GM12878 (cell line): ENCODE results near the gene CACNA2D1. TPM values are rescaled to one million over a fixed set of nuclear protein-coding genes. Genes with fewer than 3 reads are reported as not detected.

Source experiments
- ATAC-seq: fragments of 200-7000 bp; cut with Tn5 transposase; 3 replicates; pipeline ENCODE4 v1.9.1; 2020; ENCODE audit warnings: mild to moderate bottlenecking, moderate library complexity
- BruUV-seq: library from RNA; stranded (reverse); fragments of 400-500 nt; replicated peaks from 2 replicates; lab custom pipeline; 2021; lab: Mats Ljungman, UMichigan
- CTCF ChIA-PET: fragments of 300-600 bp; sonication (Branson Sonifier 250); formaldehyde crosslinking; extraction: SDS; loops from one replicate; lab custom pipeline; 2021; ENCODE audit warnings: inconsistent platforms; lab: Yijun Ruan, JAX
- POLR2A ChIA-PET: fragments of 350-600 bp; formaldehyde crosslinking; extraction: SDS; loops from one replicate; lab custom pipeline; 2021; ENCODE audit warnings: inconsistent platforms; lab: Charles Lee
- RAD21 ChIA-PET: fragments of 300-600 bp; sonication (Branson Sonifier 250); formaldehyde crosslinking; loops from one replicate; lab custom pipeline; 2023; ENCODE audit warnings: antibody characterized with exemption; ENCODE audit not compliant: unreplicated experiment; lab: Charles Lee
- SMC1A ChIA-PET: fragments of 300-600 bp; sonication (Branson Sonifier 250); formaldehyde crosslinking; loops from one replicate; lab custom pipeline; 2023; ENCODE audit not compliant: unreplicated experiment, uncharacterized antibody; lab: Charles Lee
- DNase-seq: peaks from one replicate; pipeline ENCODE4 v3.0.0-alpha.2; 2011; ENCODE audit warnings: low read depth, low spot score
- FAIRE-seq: peaks from 3 replicates; lab custom pipeline; 2011; peaks lifted over from hg19 to GRCh38; lab: Jason Lieb, UNC
- H2AFZ ChIP-seq: 2 replicates; pipeline ENCODE4 v1.6.0; 2011; ENCODE audit warnings: low read depth, low read length, control low read depth; ENCODE audit not compliant: control insufficient read depth
- H3K27ac ChIP-seq: 2 replicates; pipeline ENCODE4 v1.5.1; 2011; ENCODE audit warnings: control low read depth; ENCODE audit not compliant: control insufficient read depth, insufficient read depth
- H3K27me3 ChIP-seq, 2 experiments: replicated peaks in 1 of 2; 2 replicates each; pipeline versions ENCODE4 v1.6.0 to v1.6.1; 2011; ENCODE audit warnings: low read length in 1 of 2; ENCODE audit not compliant: control insufficient read depth in 2 of 2, insufficient read depth in 2 of 2
- H3K36me3 ChIP-seq, 2 experiments: 2 replicates each; pipeline ENCODE4 v1.5.1; 2011; ENCODE audit warnings: low read length in 1 of 2; ENCODE audit not compliant: control insufficient read depth in 2 of 2, insufficient read depth in 2 of 2
- H3K4me1 ChIP-seq: 2 replicates; pipeline ENCODE4 v1.6.1; 2011; ENCODE audit warnings: mild to moderate bottlenecking, low read length, moderate library complexity, mixed read lengths; ENCODE audit not compliant: control insufficient read depth, insufficient read depth
- H3K4me2 ChIP-seq: 2 replicates; pipeline ENCODE4 v1.6.0; 2011; ENCODE audit warnings: control low read depth; ENCODE audit not compliant: control insufficient read depth, insufficient read depth
- H3K4me3 ChIP-seq: fragments of 200-600 bp; sonication (generic); 2 replicates; pipeline ENCODE4 v1.5.1; 2016
- H3K79me2 ChIP-seq: 2 replicates; pipeline ENCODE4 v1.6.0; 2011; ENCODE audit warnings: low read length; ENCODE audit not compliant: control insufficient read depth, insufficient read depth
- H3K9ac ChIP-seq: 2 replicates; pipeline ENCODE4 v1.8.0; 2011; ENCODE audit warnings: low read length, control low read depth, mixed read lengths; ENCODE audit not compliant: control insufficient read depth, insufficient read depth
- H3K9me3 ChIP-seq: replicated peaks from 3 replicates; pipeline ENCODE4 v1.5.1; 2011; ENCODE audit warnings: mild to moderate bottlenecking, low read length; ENCODE audit not compliant: control insufficient read depth, insufficient read depth
- H4K20me1 ChIP-seq: 2 replicates; pipeline ENCODE4 v1.6.0; 2011; ENCODE audit not compliant: control insufficient read depth, insufficient read depth
- CBX3 ChIP-seq: fragments of 200-600 bp; sonication (generic); IDR thresholded peaks from 2 replicates; pipeline ENCODE4 v1.6.1; 2016; ENCODE audit warnings: low read depth, borderline replicate concordance
- ESRRA ChIP-seq: IDR thresholded peaks from 2 replicates; pipeline ENCODE4 v1.6.1; 2012; ENCODE audit warnings: mild to moderate bottlenecking, low read length, improper control_type of control experiment
- TARDBP ChIP-seq: IDR thresholded peaks from 2 replicates; pipeline ENCODE4 v1.6.1; 2016; ENCODE audit warnings: borderline replicate concordance
- WGBS: methylation state at CpG from one replicate; pipeline ENCODE4 v1.1.6; 2016; ENCODE audit warnings: low lambda C conversion rate; ENCODE audit not compliant: insufficient replicate concordance, insufficient coverage; ENCODE audit errors: missing lambda C conversion rate; 5-methylcytosine and 5-hydroxymethylcytosine counted together
- in situ Hi-C: fragments of 300-500 bp; cut with MboI; formaldehyde crosslinking; loops from 9 replicates; pipeline ENCODE4 v1.14.3; 2018; ENCODE audit warnings: mixed read lengths
- intact Hi-C: fragments of 100-400 bp; cut with micrococcal nuclease; formaldehyde crosslinking; loops from one replicate; pipeline ENCODE4 v1.14.2; 2022; ENCODE audit not compliant: unreplicated experiment
- polyA plus RNA-seq, 11 experiments: library from polyadenylated mRNA; depleted of rRNA in 4 of 11; unstranded in 6 of 11; stranded (reverse) in 5 of 11; fragments of >200 nt; fragmentation: Nextera tagmentation in 4 of 11; fragmentation: Illumina TruSeq in 1 of 11; extraction: Ambion mirVana in 4 of 11; extraction: Trizol in 1 of 11; gene quantifications; 1 replicate in 1 of 11; 2 replicates in 10 of 11; pipeline versions ENCODE4 v1.2.1 to v1.2.3, GENCODE V29; 2011 to 2016; ENCODE audit warnings: inconsistent platforms in 2 of 11, missing spikeins in 2 of 11, low read depth in 1 of 11
- total RNA-seq, 4 experiments: library from RNA; depleted of rRNA in 3 of 4; stranded (reverse); fragments of >200 nt in 3 of 4; fragmentation: Illumina TruSeq in 1 of 4; extraction: Trizol in 1 of 4; gene quantifications; 2 replicates each; pipeline versions ENCODE4 v1.2.1 to v1.2.3, GENCODE V29; 2013 to 2021
- TF ChIP-seq, protein P1 (sequence below): fragments of 450-650 bp; IDR thresholded peaks from 2 replicates; pipeline ENCODE4 v1.6.1; 2017; ENCODE audit warnings: mild to moderate bottlenecking

CACNA2D1 gene
- total and polyA plus RNA-seq, 10 of the 15 experiments (the other 5 are each of a cell fraction or from before 2014, with no cell fraction given), result 0.14 to 14.8 (median 0.97) TPM

GRCh38 chr7:82021036-82021435 lies 422.5 kb downstream of the CACNA2D1 start (continued):
- TF ChIP-seq, protein P1, sequence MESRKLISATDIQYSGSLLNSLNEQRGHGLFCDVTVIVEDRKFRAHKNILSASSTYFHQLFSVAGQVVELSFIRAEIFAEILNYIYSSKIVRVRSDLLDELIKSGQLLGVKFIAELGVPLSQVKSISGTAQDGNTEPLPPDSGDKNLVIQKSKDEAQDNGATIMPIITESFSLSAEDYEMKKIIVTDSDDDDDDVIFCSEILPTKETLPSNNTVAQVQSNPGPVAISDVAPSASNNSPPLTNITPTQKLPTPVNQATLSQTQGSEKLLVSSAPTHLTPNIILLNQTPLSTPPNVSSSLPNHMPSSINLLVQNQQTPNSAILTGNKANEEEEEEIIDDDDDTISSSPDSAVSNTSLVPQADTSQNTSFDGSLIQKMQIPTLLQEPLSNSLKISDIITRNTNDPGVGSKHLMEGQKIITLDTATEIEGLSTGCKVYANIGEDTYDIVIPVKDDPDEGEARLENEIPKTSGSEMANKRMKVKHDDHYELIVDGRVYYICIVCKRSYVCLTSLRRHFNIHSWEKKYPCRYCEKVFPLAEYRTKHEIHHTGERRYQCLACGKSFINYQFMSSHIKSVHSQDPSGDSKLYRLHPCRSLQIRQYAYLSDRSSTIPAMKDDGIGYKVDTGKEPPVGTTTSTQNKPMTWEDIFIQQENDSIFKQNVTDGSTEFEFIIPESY, result no peak

- Histone ChIP-seq H3K9ac (no peak overlapping the region), H3K27me3 (no peaks in the 10 kb centered on the region)
- no peak for DNase-seq
- TF ChIP-seq TARDBP (no peak), CBX3 (no peak), ESRRA (no peak)
- TF ChIP-seq, all 136 proteins: peak for 0
- Histone ChIP-seq H3K4me1 (no peaks in the 10 kb centered on the region), H2AFZ (no peak overlapping the region), H3K4me2 (no peak overlapping the region), H3K36me3 (no peaks in the 10 kb centered on the region), H4K20me1 (no peaks in the 10 kb centered on the region), H3K79me2 (no peaks in the 10 kb centered on the region), H3K9me3 (no peaks in the 10 kb centered on the region), H3K4me3 (no peak overlapping the region), H3K27ac (no peak overlapping the region)
- no peak for ATAC-seq
- WGBS, result 32% methylated on average over 3 of the region's 3 CpGs
- RAD21 ChIA-PET, result interaction anchor here (1.1 to 1.9 kb wide), 3 partner anchors 12 to 519 kb away, joined by 3 to 7 read pairs (median 3); no protein-coding TSS in a partner anchor
- no peak for FAIRE-seq
- SMC1A ChIA-PET, result interaction anchor here (0.6 to 8.5 kb wide), 7 partner anchors 9 to 537 kb away, joined by 3 to 89 read pairs (median 8); no protein-coding TSS in a partner anchor
- POLR2A ChIA-PET, result interaction anchor here (0.6 kb wide), 1 partner anchor 748 kb away, joined by 3 read pairs; no protein-coding TSS in a partner anchor
- in situ Hi-C loops, result loop anchor here (5.0 kb wide), 1 partner anchor 518 kb away; no protein-coding TSS in a partner anchor
- intact Hi-C loops, result loop anchor here (10.0 kb wide), 2 partner anchors 135 to 305 kb away; no protein-coding TSS in a partner anchor
- BruUV-seq, result no TSS peak
- CTCF ChIA-PET, result interaction anchor here (0.6 to 8.3 kb wide), 5 partner anchors 8 to 586 kb away, joined by 3 to 96 read pairs (median 3); no protein-coding TSS in a partner anchor
Observed at GRCh38 chr7:82019551-82020475, 423.8 kb downstream of the CACNA2D1 start.
